ENCODE data around the gene REPS2.

Gene REPS2

DNA sequence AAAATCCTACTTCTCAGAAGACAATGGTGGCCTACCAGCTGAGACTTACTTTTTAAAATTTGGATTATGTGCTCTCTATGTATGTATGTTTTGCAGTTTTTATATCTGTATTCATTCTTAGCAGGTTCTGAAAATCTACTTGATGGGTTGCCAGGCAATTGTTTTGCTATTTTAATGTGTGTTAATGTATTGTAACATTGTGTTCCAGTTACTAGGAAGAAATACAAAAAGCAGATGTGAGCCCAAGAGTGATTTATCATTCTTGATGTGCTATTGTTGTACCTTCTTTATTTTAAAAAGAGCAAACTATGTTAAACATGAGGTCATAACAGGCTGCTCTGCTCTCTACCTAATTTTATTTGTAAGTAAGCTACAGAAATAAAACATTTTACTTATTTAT lies 81.9 kb downstream of the REPS2 start:
- no peaks in the 10 kb centered on the region for H3K9me3 ChIP-seq (ENCODE audit: control insufficient read depth, low read depth, low read length)
- no peak overlapping the region for H3K4me3 ChIP-seq (ENCODE audit: low read length)
- no peaks in the 10 kb centered on the region for H3K36me3 ChIP-seq (ENCODE audit: control insufficient read depth, low read depth, low read length)
- H3K27me3 ChIP-seq (ENCODE audit: control insufficient read depth, insufficient read depth, low read length) = no peaks in the 10 kb centered on the region
- no peak overlapping the region for H3K27ac ChIP-seq (ENCODE audit: low read length)
- no peak overlapping the region for H3K9ac ChIP-seq (ENCODE audit: low read length)
- no peaks in the 10 kb centered on the region for H3K4me1 ChIP-seq (ENCODE audit: control insufficient read depth, low read depth, low read length)

DNA sequence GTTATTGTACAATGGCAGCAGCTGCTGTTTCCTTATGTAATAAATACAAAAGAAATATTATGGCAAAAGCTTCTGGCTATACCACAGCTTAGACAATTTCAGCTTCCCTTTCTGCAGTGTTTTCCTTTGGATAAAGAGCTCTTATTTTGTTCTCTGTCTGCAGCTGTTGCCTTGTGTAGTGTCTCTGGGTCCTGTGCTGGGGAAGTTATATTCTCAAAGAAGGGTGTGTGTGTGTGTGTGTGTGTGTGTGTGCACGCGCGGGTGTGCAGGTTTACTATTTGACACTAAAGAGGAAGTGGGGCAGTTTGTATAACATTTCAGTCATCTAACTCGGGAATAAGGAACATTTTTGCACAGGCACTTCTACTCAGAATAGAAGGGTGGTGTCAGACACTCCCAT lies 83.6 kb downstream of the REPS2 start:
- Histone ChIP-seq H3K27me3 (ENCODE audit: control insufficient read depth, insufficient read depth, low read length) (no peaks in the 10 kb centered on the region), H3K4me1 (ENCODE audit: control insufficient read depth, low read depth, low read length) (no peaks in the 10 kb centered on the region), H3K27ac (ENCODE audit: low read length) (no peak overlapping the region), H3K9me3 (ENCODE audit: control insufficient read depth, low read depth, low read length) (no peaks in the 10 kb centered on the region), H3K36me3 (ENCODE audit: control insufficient read depth, low read depth, low read length) (no peaks in the 10 kb centered on the region), H3K9ac (ENCODE audit: low read length) (no peak overlapping the region), H3K4me3 (ENCODE audit: low read length) (no peak overlapping the region)

DNA sequence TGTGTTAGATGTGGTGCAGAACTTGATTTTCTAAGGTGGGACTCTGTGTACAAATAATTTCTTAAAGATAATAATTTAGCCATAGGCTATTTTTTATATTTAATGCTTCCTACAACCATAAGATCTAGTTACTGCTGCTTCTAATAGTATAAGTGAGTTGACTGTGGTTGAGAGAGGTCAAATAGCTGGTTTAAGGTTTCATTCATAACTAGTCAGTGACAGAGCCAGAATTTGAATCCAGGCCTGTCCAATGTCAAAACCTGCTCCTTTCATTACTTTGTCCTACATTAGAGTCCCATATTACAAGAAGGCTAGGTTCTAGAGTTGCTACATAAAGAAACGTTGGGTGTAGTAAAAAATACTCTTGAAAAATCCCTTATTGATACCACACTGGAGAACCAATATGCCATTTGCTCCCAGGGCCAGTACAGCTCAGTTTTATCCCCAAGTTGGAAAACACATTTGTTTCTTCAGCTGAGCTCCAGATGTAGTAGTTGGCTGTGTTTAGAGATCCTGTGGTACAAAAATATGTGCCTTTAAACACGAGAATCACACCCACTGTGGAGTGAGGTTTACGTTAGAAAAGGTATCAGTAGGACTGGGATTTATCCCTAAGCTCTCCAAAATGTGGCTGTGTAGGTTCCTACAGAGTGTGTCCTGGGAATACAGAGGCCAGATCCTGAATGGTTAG lies 84.3 kb downstream of the REPS2 start:
- Histone ChIP-seq H3K4me1 (ENCODE audit: control insufficient read depth, low read depth, low read length) (no peaks in the 10 kb centered on the region), H3K36me3 (ENCODE audit: control insufficient read depth, low read depth, low read length) (no peaks in the 10 kb centered on the region), H3K27me3 (ENCODE audit: control insufficient read depth, insufficient read depth, low read length) (no peaks in the 10 kb centered on the region), H3K9ac (ENCODE audit: low read length) (no peak overlapping the region), H3K9me3 (ENCODE audit: control insufficient read depth, low read depth, low read length) (no peaks in the 10 kb centered on the region), H3K4me3 (ENCODE audit: low read length) (no peak overlapping the region), H3K27ac (ENCODE audit: low read length) (no peak overlapping the region)

DNA sequence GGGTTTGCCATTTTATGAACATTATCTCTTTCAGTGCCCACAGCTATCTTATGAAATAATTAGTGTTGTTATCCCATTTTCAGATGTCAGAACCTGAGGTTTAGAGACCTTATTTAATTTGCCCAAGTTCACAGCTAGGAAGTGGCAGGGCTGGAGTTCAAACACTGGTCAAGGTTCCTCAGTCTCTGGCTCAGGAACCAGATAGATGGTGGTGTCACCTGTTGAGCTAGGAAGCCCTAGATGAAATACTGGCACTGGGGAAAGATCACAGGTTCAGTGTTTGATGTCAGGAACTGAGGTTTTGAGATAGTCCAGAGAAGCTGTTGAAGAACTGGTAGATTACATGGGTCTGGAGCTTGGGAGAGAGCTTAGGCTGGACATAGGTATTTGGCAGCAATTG lies 85.4 kb downstream of the REPS2 start:
- Histone ChIP-seq H3K4me1 (ENCODE audit: control insufficient read depth, low read depth, low read length) (no peaks in the 10 kb centered on the region), H3K27ac (ENCODE audit: low read length) (no peak overlapping the region), H3K36me3 (ENCODE audit: control insufficient read depth, low read depth, low read length) (no peaks in the 10 kb centered on the region), H3K27me3 (ENCODE audit: control insufficient read depth, insufficient read depth, low read length) (no peaks in the 10 kb centered on the region), H3K4me3 (ENCODE audit: low read length) (no peak overlapping the region), H3K9ac (ENCODE audit: low read length) (no peak overlapping the region), H3K9me3 (ENCODE audit: control insufficient read depth, low read depth, low read length) (no peaks in the 10 kb centered on the region)

DNA sequence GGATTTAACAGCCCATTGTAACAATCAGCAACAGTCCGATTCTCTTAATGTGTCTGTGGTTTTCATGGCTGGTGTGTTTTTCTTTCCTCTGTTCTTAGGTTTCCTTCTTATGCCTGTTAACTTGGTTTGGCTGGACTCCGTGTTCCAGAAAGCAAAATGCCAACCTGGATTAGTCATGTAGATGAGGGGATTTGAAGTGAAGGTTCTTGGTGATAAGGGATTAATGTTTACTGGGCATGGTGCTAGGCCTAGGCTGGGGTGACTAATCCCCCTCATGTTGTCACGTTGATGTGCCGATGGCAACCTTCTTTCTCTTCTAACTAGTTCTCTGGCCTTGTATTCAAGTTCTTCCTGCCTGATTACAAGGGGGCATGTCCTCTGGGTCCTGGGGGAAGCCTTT lies 85.9 kb downstream of the REPS2 start:
- no peak overlapping the region for H3K4me3 ChIP-seq (ENCODE audit: low read length)
- no peak overlapping the region for H3K9ac ChIP-seq (ENCODE audit: low read length)
- no peaks in the 10 kb centered on the region for H3K4me1 ChIP-seq (ENCODE audit: control insufficient read depth, low read depth, low read length)
- no peaks in the 10 kb centered on the region for H3K27me3 ChIP-seq (ENCODE audit: control insufficient read depth, insufficient read depth, low read length)
- no peak overlapping the region for H3K27ac ChIP-seq (ENCODE audit: low read length)
- H3K9me3 ChIP-seq (ENCODE audit: control insufficient read depth, low read depth, low read length) = no peaks in the 10 kb centered on the region
- no peaks in the 10 kb centered on the region for H3K36me3 ChIP-seq (ENCODE audit: control insufficient read depth, low read depth, low read length)

DNA sequence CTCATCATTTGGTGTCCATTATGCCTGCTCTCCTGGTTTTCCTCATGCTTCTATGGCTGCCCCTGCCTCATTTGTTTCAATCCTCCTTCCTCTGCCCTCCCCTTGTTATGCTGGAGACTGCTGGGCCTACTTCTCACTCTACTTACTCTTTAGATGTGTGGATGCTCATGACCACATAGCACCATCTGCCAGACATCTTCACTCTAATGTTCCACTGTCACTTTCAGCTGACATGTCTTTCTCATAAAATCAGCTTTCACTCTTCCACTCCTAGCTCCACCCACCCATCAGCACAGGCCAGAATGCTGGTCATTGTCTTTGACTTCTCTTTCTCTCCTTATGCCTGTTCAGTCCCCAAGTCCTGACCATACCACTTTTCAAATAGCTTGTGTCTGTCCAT lies 86.8 kb downstream of the REPS2 start:
- H3K27me3 ChIP-seq (ENCODE audit: control insufficient read depth, insufficient read depth, low read length) = no peaks in the 10 kb centered on the region
- H3K9me3 ChIP-seq (ENCODE audit: control insufficient read depth, low read depth, low read length) = no peaks in the 10 kb centered on the region
- no peaks in the 10 kb centered on the region for H3K36me3 ChIP-seq (ENCODE audit: control insufficient read depth, low read depth, low read length)
- H3K4me1 ChIP-seq (ENCODE audit: control insufficient read depth, low read depth, low read length) = no peaks in the 10 kb centered on the region
- H3K27ac ChIP-seq (ENCODE audit: low read length) = no peak overlapping the region
- no peak overlapping the region for H3K4me3 ChIP-seq (ENCODE audit: low read length)
- no peak overlapping the region for H3K9ac ChIP-seq (ENCODE audit: low read length)

DNA sequence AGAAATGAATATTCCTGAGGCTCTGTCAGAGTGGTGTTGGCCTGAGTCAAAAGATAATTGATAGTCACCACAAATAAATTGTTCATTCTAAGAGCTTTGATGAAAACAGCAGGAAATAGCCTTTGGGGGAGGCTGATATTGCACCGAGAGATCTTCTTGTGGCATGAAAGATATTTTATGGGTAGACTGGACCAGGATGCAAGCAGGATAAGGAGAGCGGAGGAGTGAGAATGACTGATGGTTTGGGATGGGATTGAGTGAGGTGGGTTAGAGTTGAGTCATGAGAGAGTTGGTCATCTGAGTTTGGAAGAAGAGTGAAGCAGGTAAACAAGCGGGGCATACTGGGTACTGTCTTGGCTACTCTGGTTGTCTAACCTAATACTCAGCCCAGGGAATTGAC lies 88.7 kb downstream of the REPS2 start:
- H3K27ac ChIP-seq (ENCODE audit: low read length) = no peak overlapping the region
- H3K36me3 ChIP-seq (ENCODE audit: control insufficient read depth, low read depth, low read length) = no peaks in the 10 kb centered on the region
- H3K9me3 ChIP-seq (ENCODE audit: control insufficient read depth, low read depth, low read length) = no peaks in the 10 kb centered on the region
- H3K9ac ChIP-seq (ENCODE audit: low read length) = no peak overlapping the region
- no peaks in the 10 kb centered on the region for H3K4me1 ChIP-seq (ENCODE audit: control insufficient read depth, low read depth, low read length)
- H3K4me3 ChIP-seq (ENCODE audit: low read length) = no peak overlapping the region
- H3K27me3 ChIP-seq (ENCODE audit: control insufficient read depth, insufficient read depth, low read length) = no peaks in the 10 kb centered on the region

DNA sequence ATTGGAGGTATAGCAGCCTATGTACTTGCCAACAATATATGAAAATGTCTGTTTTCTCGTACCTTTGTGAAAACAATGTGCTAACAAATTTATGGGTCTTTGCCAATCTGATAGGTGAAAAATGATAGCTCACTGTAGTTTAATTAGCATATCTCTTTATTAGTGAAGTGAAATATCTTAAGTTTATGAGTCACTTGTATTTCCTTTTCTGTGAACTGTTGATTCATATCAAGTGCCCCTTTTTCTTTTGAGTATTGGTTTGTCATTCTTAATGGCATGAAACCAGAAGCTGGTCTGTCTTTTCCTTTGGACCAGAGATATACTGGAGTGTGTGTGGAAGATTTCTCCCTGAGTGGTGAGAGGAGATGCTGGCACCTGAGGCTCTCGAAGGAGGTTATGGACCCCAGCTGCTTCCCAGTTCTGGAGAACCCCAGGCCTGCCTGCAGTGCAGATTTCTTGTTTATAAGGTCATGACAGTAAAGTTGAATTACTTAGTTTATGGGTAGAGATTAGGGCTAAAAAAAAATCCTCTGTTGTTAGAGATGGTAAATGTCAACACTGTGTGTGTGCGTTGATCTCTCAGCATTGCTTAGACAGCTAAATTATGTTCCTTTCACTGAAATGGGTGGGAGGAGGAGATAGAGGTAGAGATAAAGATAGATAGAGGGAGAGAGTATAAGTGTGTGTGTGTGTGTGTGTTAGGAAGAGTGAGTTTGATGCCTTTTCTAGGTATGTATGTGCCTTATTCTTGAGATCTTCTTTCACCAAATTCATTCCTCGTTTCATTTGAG lies 89.9 kb downstream of the REPS2 start:
- Histone ChIP-seq H3K4me3 (ENCODE audit: low read length) (no peak overlapping the region), H3K9me3 (ENCODE audit: control insufficient read depth, low read depth, low read length) (no peaks in the 10 kb centered on the region), H3K36me3 (ENCODE audit: control insufficient read depth, low read depth, low read length) (no peaks in the 10 kb centered on the region), H3K9ac (ENCODE audit: low read length) (no peak overlapping the region), H3K27ac (ENCODE audit: low read length) (no peak overlapping the region), H3K4me1 (ENCODE audit: control insufficient read depth, low read depth, low read length) (no peaks in the 10 kb centered on the region), H3K27me3 (ENCODE audit: control insufficient read depth, insufficient read depth, low read length) (no peaks in the 10 kb centered on the region)

DNA sequence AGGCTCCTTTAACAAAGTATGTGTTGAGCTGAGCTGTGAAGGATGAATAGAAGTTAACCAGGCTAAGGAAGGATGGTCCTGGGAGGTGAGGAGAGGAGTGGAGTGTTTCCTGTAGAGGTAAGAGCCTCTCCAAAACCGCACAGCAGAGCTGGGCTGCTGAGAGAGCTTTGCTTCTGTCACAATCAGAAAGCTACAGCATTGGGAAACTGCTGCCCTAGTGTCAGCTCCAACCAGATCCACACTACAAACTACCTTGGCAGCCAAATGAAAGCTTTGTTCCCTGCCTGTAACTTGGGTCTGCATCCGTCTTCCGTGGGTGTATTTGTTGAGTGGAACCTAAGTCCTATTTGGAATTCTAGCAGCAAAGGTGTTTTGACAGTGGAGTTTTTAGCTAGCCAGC lies 91.8 kb downstream of the REPS2 start:
- Histone ChIP-seq H3K27ac (ENCODE audit: low read length) (no peak overlapping the region), H3K9me3 (ENCODE audit: control insufficient read depth, low read depth, low read length) (no peaks in the 10 kb centered on the region)

DNA sequence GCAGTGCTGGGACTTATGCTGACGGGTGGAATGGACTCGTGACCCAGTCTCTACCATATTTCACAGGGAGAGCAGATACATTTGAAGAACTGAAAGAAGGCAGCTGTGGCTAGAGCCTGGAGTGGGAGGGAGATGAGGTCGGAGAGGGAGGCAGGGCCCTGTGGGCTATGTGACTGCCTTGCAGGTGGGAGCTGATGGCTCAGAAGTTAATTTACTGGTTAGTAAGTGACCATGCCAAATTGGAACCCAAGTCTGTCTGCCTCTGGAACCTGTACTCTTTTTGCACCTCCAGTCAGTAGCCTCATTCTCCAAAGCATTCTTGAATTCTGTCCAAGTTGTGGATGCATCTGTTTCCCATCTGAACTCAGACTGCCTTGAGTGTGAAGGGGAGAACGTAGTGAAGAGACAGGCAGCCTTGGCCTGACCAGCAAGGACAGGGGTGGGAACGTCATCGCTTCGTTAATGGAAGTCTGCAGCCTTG lies 92.3 kb downstream of the REPS2 start:
- no peaks in the 10 kb centered on the region for H3K27me3 ChIP-seq (ENCODE audit: control insufficient read depth, insufficient read depth, low read length)
- no peak overlapping the region for H3K9ac ChIP-seq (ENCODE audit: low read length)
- no peak overlapping the region for H3K4me3 ChIP-seq (ENCODE audit: low read length)
- H3K27ac ChIP-seq (ENCODE audit: low read length) = no peak overlapping the region
- H3K4me1 ChIP-seq (ENCODE audit: control insufficient read depth, low read depth, low read length) = no peaks in the 10 kb centered on the region
- H3K9me3 ChIP-seq (ENCODE audit: control insufficient read depth, low read depth, low read length) = no peaks in the 10 kb centered on the region
- no peaks in the 10 kb centered on the region for H3K36me3 ChIP-seq (ENCODE audit: control insufficient read depth, low read depth, low read length)

More for the DNA sequence above, 91.8 kb downstream of the REPS2 start:
- H3K36me3 ChIP-seq (ENCODE audit: control insufficient read depth, low read depth, low read length) = no peaks in the 10 kb centered on the region
- no peaks in the 10 kb centered on the region for H3K27me3 ChIP-seq (ENCODE audit: control insufficient read depth, insufficient read depth, low read length)
- no peak overlapping the region for H3K4me3 ChIP-seq (ENCODE audit: low read length)
- H3K9ac ChIP-seq (ENCODE audit: low read length) = no peak overlapping the region
- H3K4me1 ChIP-seq (ENCODE audit: control insufficient read depth, low read depth, low read length) = no peaks in the 10 kb centered on the region

DNA sequence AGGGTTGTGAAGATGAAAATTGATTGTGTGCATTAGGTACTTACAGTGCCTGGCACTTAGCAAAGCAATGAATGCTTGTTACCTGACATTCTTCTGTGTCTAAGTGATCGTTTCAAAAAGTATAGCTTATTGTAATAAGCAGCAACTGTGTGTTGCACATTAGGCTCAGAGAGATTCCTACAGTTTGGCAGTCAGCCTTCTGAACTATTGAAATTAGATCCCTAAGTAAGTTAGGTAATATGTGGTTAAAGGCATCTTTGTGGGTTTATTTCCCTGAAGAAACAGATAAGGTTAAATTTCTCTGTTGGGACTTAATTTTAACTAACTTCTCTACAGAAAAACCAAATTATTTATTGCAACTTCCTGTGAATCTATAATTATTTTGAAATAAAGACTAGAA lies 93.4 kb downstream of the REPS2 start:
- Histone ChIP-seq H3K9ac (ENCODE audit: low read length) (no peak overlapping the region), H3K4me1 (ENCODE audit: control insufficient read depth, low read depth, low read length) (no peaks in the 10 kb centered on the region), H3K36me3 (ENCODE audit: control insufficient read depth, low read depth, low read length) (no peaks in the 10 kb centered on the region), H3K27me3 (ENCODE audit: control insufficient read depth, insufficient read depth, low read length) (no peaks in the 10 kb centered on the region), H3K9me3 (ENCODE audit: control insufficient read depth, low read depth, low read length) (no peaks in the 10 kb centered on the region), H3K4me3 (ENCODE audit: low read length) (no peak overlapping the region), H3K27ac (ENCODE audit: low read length) (no peak overlapping the region)

DNA sequence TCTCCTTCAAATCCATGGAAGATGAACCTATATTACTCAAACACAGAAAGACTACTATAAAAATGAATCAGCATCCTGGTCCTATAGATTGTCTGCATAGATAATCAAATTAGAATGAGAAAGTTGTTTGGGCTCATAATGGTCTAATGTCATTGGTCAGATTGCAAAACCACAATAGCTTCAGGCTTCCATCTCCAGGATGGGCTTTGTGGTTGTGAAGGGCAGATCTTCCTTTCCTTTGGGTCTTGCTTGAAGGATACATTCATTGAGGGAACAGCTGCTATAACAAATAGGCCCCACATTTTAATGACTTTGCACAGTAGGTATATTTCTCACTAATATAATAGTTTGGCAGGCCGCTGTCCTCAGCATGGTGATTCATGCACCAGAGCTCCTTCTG lies 94.3 kb downstream of the REPS2 start:
- Histone ChIP-seq H3K9ac (ENCODE audit: low read length) (no peak overlapping the region), H3K4me1 (ENCODE audit: control insufficient read depth, low read depth, low read length) (no peaks in the 10 kb centered on the region), H3K4me3 (ENCODE audit: low read length) (no peak overlapping the region), H3K27ac (ENCODE audit: low read length) (no peak overlapping the region), H3K27me3 (ENCODE audit: control insufficient read depth, insufficient read depth, low read length) (no peaks in the 10 kb centered on the region), H3K9me3 (ENCODE audit: control insufficient read depth, low read depth, low read length) (no peaks in the 10 kb centered on the region), H3K36me3 (ENCODE audit: control insufficient read depth, low read depth, low read length) (no peaks in the 10 kb centered on the region)

All from iPS-18a (cell line).